ENCODE measurements around the gene DNASE1.

The DNASE1 gene

DNA sequence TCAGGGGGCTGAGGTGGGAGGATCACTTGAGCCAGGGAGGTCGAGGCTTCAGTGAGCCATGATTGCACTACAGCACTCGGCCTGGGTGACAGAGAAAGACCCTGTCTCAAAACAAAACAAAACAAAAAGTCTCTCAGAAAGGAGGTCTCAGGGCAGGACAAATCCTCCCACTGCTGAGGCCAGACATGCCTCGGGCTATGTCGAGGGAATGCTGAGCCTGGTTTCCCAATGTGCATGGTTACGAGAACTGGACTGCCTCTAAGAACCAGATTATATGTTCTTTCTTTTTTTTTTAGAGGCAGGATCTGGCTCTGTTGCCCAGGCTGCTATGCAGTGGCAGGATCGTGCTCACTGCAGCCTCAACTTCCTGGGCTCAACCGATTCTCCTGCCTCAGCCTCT is 35.2 kb downstream of the DNASE1 start:
- H3K4me3 ChIP-seq (replicated peaks; ENCODE audit: low read depth, low read length), result no peak overlapping the region
- TF ChIP-seq, protein P1, sequence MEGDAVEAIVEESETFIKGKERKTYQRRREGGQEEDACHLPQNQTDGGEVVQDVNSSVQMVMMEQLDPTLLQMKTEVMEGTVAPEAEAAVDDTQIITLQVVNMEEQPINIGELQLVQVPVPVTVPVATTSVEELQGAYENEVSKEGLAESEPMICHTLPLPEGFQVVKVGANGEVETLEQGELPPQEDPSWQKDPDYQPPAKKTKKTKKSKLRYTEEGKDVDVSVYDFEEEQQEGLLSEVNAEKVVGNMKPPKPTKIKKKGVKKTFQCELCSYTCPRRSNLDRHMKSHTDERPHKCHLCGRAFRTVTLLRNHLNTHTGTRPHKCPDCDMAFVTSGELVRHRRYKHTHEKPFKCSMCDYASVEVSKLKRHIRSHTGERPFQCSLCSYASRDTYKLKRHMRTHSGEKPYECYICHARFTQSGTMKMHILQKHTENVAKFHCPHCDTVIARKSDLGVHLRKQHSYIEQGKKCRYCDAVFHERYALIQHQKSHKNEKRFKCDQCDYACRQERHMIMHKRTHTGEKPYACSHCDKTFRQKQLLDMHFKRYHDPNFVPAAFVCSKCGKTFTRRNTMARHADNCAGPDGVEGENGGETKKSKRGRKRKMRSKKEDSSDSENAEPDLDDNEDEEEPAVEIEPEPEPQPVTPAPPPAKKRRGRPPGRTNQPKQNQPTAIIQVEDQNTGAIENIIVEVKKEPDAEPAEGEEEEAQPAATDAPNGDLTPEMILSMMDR (IDR thresholded peaks at IDR 0.05; ENCODE audit: low read depth, low read length, missing control alignments), result no peak
- DNase-seq (ENCODE audit: extremely low read depth, low read depth), result no peak

DNA sequence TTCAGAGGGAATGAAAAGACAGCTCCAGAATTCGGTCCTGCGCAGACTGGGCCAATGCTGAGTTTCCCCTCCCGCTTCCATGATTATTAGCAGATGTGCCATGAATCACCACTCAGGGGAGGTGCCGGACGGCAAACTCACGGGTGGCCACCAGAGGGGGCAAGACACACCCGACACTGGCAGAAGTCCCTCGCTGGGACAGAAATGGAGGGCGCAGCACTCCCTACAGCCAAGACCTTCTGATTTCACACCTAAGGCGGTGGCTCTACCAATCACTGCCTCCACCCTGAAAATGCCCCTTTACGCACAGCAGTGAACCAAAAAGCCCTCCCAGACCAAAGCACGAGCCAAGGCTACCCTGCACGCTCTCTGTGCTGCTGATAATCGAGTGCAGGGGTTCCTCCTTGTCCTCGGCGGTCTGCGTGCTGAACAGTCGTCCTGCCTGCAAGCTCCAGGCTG is 36.0 kb downstream of the DNASE1 start:
- TF ChIP-seq, protein P1 (IDR thresholded peaks at IDR 0.05; ENCODE audit: low read depth, low read length, missing control alignments), result peak; percentile 88
- H3K4me3 ChIP-seq (replicated peaks; ENCODE audit: low read depth, low read length), result 0 out of 2 replicates have a peak overlapping the region, but pooled peaks have one; percentile 1
- peak; percentile 91 for DNase-seq (ENCODE audit: extremely low read depth, low read depth)

DNA sequence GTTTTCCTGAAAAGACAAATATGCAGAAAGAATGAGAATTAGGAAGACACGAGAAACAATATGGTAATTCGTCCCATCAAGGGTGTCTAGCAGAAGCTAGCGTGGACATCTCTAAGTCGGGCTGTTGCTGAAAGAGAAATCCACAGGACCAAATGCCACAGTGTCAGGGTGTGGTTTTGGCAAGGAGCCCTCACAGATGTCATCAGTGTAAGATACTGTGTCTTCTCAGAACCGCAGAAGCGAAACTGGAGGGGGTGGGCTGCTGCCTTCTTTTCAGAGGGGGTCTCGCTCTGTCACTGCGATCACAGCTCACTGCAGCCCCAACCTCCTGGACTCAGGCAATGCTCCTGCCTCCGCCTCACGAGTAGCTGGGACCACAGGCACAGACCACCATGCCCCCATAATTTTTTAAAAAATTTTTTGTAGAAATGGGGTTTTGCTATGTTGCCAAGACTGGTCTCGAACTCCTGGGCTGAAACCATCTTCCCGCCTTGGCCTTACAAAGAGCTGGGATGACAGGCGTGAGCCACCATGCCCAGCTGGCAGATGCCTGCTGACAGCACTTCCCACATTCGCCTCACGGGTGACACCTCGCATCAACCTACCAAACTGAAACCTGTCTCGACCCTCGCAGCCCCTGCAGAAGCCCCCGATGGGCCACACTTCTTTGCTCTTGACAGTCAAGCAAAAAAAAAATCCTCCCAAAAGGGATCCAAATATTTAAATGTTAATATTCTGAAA is 36.7 kb downstream of the DNASE1 start:
- peak; percentile 41 for DNase-seq (ENCODE audit: extremely low read depth, low read depth)
- 0 out of 2 replicates have a peak overlapping the region, but pooled peaks have one; percentile 1 for H3K4me3 ChIP-seq (replicated peaks; ENCODE audit: low read depth, low read length)
- TF ChIP-seq, protein P1 (IDR thresholded peaks at IDR 0.05; ENCODE audit: low read depth, low read length, missing control alignments), result no peak

DNA sequence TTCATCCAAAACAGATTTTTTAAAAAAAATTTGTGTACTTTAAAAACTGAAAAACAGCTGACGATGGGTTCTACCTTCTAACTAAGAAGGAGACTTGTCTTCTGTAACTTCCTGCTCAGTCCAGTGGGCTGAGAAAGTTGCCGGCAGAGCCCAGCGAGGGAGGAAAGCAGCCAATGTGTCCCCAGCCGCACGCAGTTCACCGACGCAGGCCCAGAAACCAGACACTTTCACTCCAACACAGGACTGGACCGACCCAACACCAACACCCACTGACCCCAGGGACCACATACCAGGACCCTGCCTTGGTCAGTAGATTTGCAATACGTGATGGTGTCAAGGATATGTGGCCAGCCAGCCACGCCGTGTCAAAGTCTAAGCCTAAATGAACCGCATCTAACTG is 37.3 kb downstream of the DNASE1 start:
- DNase-seq (ENCODE audit: extremely low read depth, low read depth), result no peak
- no peak overlapping the region for H3K4me3 ChIP-seq (replicated peaks; ENCODE audit: low read depth, low read length)
- TF ChIP-seq, protein P1 (IDR thresholded peaks at IDR 0.05; ENCODE audit: low read depth, low read length, missing control alignments), result no peak

DNA sequence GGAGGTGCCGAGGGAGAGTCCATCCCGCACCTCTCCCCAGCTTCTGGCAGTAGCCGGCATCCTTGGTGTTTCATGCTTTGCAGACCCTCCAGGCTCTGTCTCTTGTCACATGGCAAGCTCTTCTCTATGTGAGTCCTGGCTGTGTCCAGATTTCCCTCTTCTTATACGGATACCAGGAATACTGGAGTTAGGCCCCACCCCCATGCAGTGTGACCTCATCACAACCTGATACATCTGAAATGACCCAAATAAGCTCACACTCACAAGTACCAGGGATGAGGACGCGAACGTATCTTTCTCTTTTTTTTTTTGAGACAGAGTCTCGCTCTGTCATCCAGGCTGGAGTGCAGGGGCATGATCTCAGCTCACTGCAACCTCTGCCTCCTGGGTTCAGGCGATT is 39.6 kb downstream of the DNASE1 start:
- TF ChIP-seq, protein P1 (IDR thresholded peaks at IDR 0.05; ENCODE audit: low read depth, low read length, missing control alignments), result no peak
- DNase-seq (ENCODE audit: extremely low read depth, low read depth), result no peak
- no peak overlapping the region for H3K4me3 ChIP-seq (replicated peaks; ENCODE audit: low read depth, low read length)

DNA sequence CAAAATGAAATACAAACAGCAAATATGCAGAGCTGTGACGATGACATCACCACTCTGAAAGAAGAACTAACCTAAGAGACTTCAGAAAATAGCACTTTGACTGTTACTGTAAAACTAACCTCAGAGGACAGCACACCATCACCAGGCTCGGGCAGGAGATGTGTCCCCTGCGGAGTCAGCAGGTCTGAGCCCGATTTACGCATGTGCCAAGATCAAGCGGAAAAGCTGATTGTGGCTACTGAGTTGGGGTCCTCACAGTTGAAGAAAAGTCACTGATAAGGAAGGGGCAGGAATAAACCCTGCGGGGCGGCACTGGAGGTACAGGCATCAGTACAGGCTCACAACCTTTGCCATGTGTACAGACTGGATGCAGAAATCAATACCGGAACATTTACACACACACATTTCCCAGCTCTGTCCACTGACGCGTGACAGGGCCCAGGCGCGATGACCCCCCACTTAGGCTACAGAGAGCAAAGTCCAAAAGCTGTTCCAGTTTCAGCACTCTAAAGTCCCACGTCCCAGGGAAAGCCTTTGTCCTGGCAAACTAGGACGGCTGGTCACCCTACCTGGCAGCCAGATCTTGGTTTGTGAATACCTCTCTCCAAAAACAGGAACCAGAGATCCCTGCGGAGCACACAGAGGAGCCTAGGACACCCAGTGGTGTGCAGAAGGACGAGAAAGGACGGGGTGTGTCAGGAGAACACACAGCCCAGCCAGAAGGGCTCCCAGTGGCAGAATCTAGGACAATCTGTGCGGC is 41.3 kb downstream of the DNASE1 start:
- no peak for DNase-seq (ENCODE audit: extremely low read depth, low read depth)
- no peak overlapping the region for H3K4me3 ChIP-seq (replicated peaks; ENCODE audit: low read depth, low read length)
- TF ChIP-seq, protein P1 (IDR thresholded peaks at IDR 0.05; ENCODE audit: low read depth, low read length, missing control alignments), result no peak
